8988T (cell line): ENCODE data around the gene USP10.

Experiments used
- DNase-seq: peaks from one replicate; pipeline ENCODE4 v3.0.0; 2011

USP10 gene

GRCh38 chr16:84810518-84811273, 110.9 kb downstream of the USP10 start:
- no peak for DNase-seq

- DNase-seq = no peak
Observed at GRCh38 chr16:84811529-84811928, 111.7 kb downstream of the USP10 start.

GRCh38 chr16:84813141-84813934, 113.5 kb downstream of the USP10 start:
- DNase-seq = no peak

- no peak for DNase-seq
Observed at GRCh38 chr16:84815462-84815861, 115.7 kb downstream of the USP10 start.

- DNase-seq = no peak
Observed at GRCh38 chr16:84816023-84816422, 116.2 kb downstream of the USP10 start.

- DNase-seq = no peak
Observed at GRCh38 chr16:84816485-84816884, 116.7 kb downstream of the USP10 start.

- no peak for DNase-seq
Observed at GRCh38 chr16:84817206-84817605, 117.4 kb downstream of the USP10 start.

GRCh38 chr16:84817613-84818012, 117.8 kb downstream of the USP10 start:
- no peak for DNase-seq

- no peak for DNase-seq
Observed at GRCh38 chr16:84818133-84818532, 118.3 kb downstream of the USP10 start.

- DNase-seq = no peak
Observed at GRCh38 chr16:84818989-84819643, 119.3 kb downstream of the USP10 start.

GRCh38 chr16:84819644-84820304, 120.0 kb downstream of the USP10 start, which contains the start of gene CRISPLD2:
Gene CRISPLD2, plus strand, starts transcription at chr16:84819985. Its CDS starts 18,511 bp downstream, at chr16:84838496.
- DNase-seq = peak; percentile 99

GRCh38 chr16:84820305-84820684, 120.5 kb downstream of the USP10 start:
- no peak for DNase-seq

- DNase-seq = no peak
Observed at GRCh38 chr16:84820771-84821170, 121.0 kb downstream of the USP10 start.

- DNase-seq = no peak
Observed at GRCh38 chr16:84821179-84821578, 121.4 kb downstream of the USP10 start.

GRCh38 chr16:84821728-84822689, 122.2 kb downstream of the USP10 start:
- no peak for DNase-seq

- DNase-seq = no peak
Observed at GRCh38 chr16:84822990-84823389, 123.2 kb downstream of the USP10 start.

GRCh38 chr16:84823484-84823883, 123.7 kb downstream of the USP10 start:
- no peak for DNase-seq

- DNase-seq = no peak
Observed at GRCh38 chr16:84823926-84824325, 124.1 kb downstream of the USP10 start.

- DNase-seq = no peak
Observed at GRCh38 chr16:84825896-84826557, 126.2 kb downstream of the USP10 start.

- DNase-seq = no peak
Observed at GRCh38 chr16:84826558-84826941, 126.8 kb downstream of the USP10 start.

- no peak for DNase-seq
Observed at GRCh38 chr16:84827131-84827574, 127.4 kb downstream of the USP10 start.
